ENCODE measurements around the gene ADGRF4. TPM values are rescaled to one million over a fixed set of nuclear protein-coding genes. Genes with fewer than 3 reads are reported as not detected.

The ADGRF4 gene
- total RNA-seq, 1 donor from 2014 or later = 2.6 TPM

GRCh38 chr6:47654255-47654654, 44.1 kb upstream of the ADGRF4 start:
- Mint-ChIP-seq H3K4me1 (ENCODE audit: low read depth) (no peaks in the 10 kb centered on the region), H3K27me3 (no peaks in the 10 kb centered on the region), H3K36me3 (ENCODE audit: insufficient read depth) (no peaks in the 10 kb centered on the region), H3K9me3 (ENCODE audit: low read depth) (no peaks in the 10 kb centered on the region), H3K4me3 (ENCODE audit: low read depth) (no peak overlapping the region), H3K27ac (no peak overlapping the region)
- TF ChIP-seq CTCF (IDR thresholded peaks at IDR 0.05; ENCODE audit: unreplicated experiment) = no peak
- no peak for DNase-seq (ENCODE audit: low spot score, unreplicated experiment)

- DNase-seq (ENCODE audit: low spot score, unreplicated experiment) = no peak
- Mint-ChIP-seq H3K4me1 (ENCODE audit: low read depth) (no peaks in the 10 kb centered on the region), H3K4me3 (ENCODE audit: low read depth) (no peak overlapping the region), H3K9me3 (ENCODE audit: low read depth) (no peaks in the 10 kb centered on the region), H3K27ac (no peak overlapping the region), H3K27me3 (no peaks in the 10 kb centered on the region), H3K36me3 (ENCODE audit: insufficient read depth) (no peaks in the 10 kb centered on the region)
- TF ChIP-seq CTCF (IDR thresholded peaks at IDR 0.05; ENCODE audit: unreplicated experiment) = no peak
Measured at GRCh38 chr6:47655719-47656595, 42.4 kb upstream of the ADGRF4 start.

GRCh38 chr6:47661960-47662359, 36.4 kb upstream of the ADGRF4 start:
- H3K27me3 Mint-ChIP-seq = no peaks in the 10 kb centered on the region
- H3K9me3 Mint-ChIP-seq (ENCODE audit: low read depth) = no peaks in the 10 kb centered on the region
- H3K36me3 Mint-ChIP-seq (ENCODE audit: insufficient read depth) = no peaks in the 10 kb centered on the region
- H3K27ac Mint-ChIP-seq = no peak overlapping the region
- DNase-seq (ENCODE audit: low spot score, unreplicated experiment) = no peak
- TF ChIP-seq CTCF (IDR thresholded peaks at IDR 0.05; ENCODE audit: unreplicated experiment) = no peak
- no peaks in the 10 kb centered on the region for H3K4me1 Mint-ChIP-seq (ENCODE audit: low read depth)
- H3K4me3 Mint-ChIP-seq (ENCODE audit: low read depth) = no peak overlapping the region

- H3K9me3 Mint-ChIP-seq (ENCODE audit: low read depth) = no peaks in the 10 kb centered on the region
- no peaks in the 10 kb centered on the region for H3K27me3 Mint-ChIP-seq
- H3K27ac Mint-ChIP-seq = no peak overlapping the region
- peaks cover 2% of the 10 kb centered on the region for H3K4me1 Mint-ChIP-seq (ENCODE audit: low read depth)
- TF ChIP-seq CTCF (IDR thresholded peaks at IDR 0.05; ENCODE audit: unreplicated experiment) = no peak
- H3K4me3 Mint-ChIP-seq (ENCODE audit: low read depth) = no peak overlapping the region
- no peak for DNase-seq (ENCODE audit: low spot score, unreplicated experiment)
- H3K36me3 Mint-ChIP-seq (ENCODE audit: insufficient read depth) = no peaks in the 10 kb centered on the region
Measured at GRCh38 chr6:47663462-47664216, 34.7 kb upstream of the ADGRF4 start.

- no peaks in the 10 kb centered on the region for H3K36me3 Mint-ChIP-seq (ENCODE audit: insufficient read depth)
- H3K4me3 Mint-ChIP-seq (ENCODE audit: low read depth) = no peak overlapping the region
- no peak for DNase-seq (ENCODE audit: low spot score, unreplicated experiment)
- TF ChIP-seq CTCF (IDR thresholded peaks at IDR 0.05; ENCODE audit: unreplicated experiment) = no peak
- H3K27ac Mint-ChIP-seq = no peak overlapping the region
- no peaks in the 10 kb centered on the region for H3K27me3 Mint-ChIP-seq
- peaks cover 15% of the 10 kb centered on the region for H3K4me1 Mint-ChIP-seq (ENCODE audit: low read depth)
- H3K9me3 Mint-ChIP-seq (ENCODE audit: low read depth) = no peaks in the 10 kb centered on the region
Measured at GRCh38 chr6:47665112-47665511, 33.3 kb upstream of the ADGRF4 start.

Measured in progenitor cell of endocrine pancreas (in vitro differentiated cells).